GM23338 (cell line): Measurements from ENCODE around the gene SLC28A1. TPM values are rescaled to one million over a fixed set of nuclear protein-coding genes. Genes with fewer than 3 reads are reported as not detected.

Source experiments
- ATAC-seq: fragments of 200-7000 bp; cut with Tn5 transposase; 3 replicates; pipeline ENCODE4 v1.9.1; 2020
- DNase-seq: peaks from one replicate; pipeline ENCODE4 v3.0.0-alpha.2; 2015; ENCODE audit warnings: low spot score
- H2AFZ ChIP-seq: fragments of 200-600 bp; sonication (generic); 2 replicates; pipeline ENCODE4 v1.8.0; 2016; ENCODE audit warnings: antibody characterized with exemption, mild to moderate bottlenecking, moderate library complexity
- H3F3A ChIP-seq: fragments of 200-600 bp; sonication (generic); replicated peaks from 2 replicates; pipeline ENCODE4 v1.8.0; 2017; ENCODE audit warnings: antibody characterized with exemption, mixed run types, low read depth
- H3K27ac ChIP-seq: fragments of 200-600 bp; sonication (generic); 2 replicates; pipeline ENCODE4 v1.6.1; 2016; ENCODE audit warnings: low read depth
- H3K27me3 ChIP-seq: fragments of 200-600 bp; sonication (generic); 2 replicates; pipeline ENCODE4 v1.8.0; 2016; ENCODE audit warnings: mild to moderate bottlenecking, mixed run types, moderate library complexity; ENCODE audit not compliant: insufficient read depth
- H3K36me3 ChIP-seq: fragments of 200-600 bp; sonication (generic); 2 replicates; pipeline ENCODE4 v1.8.0; 2016; ENCODE audit warnings: mild to moderate bottlenecking; ENCODE audit not compliant: insufficient read depth
- H3K4me1 ChIP-seq: fragments of 200-600 bp; sonication (generic); 2 replicates; pipeline ENCODE4 v1.8.0; 2016; ENCODE audit warnings: mild to moderate bottlenecking, moderate library complexity; ENCODE audit not compliant: insufficient read depth
- H3K4me2 ChIP-seq: fragments of 200-600 bp; sonication (generic); 2 replicates; pipeline ENCODE4 v1.7.1; 2017; ENCODE audit warnings: mixed run types
- H3K4me3 ChIP-seq: fragments of 200-600 bp; sonication (generic); 2 replicates; pipeline ENCODE4 v1.6.1; 2016; ENCODE audit warnings: mixed run types
- H3K79me2 ChIP-seq: fragments of 200-600 bp; sonication (generic); replicated peaks from 2 replicates; pipeline ENCODE4 v1.8.0; 2017; ENCODE audit warnings: mild to moderate bottlenecking; ENCODE audit not compliant: insufficient read depth
- H3K9me2 ChIP-seq: fragments of 200-600 bp; sonication (generic); 2 replicates; pipeline ENCODE4 v1.8.0; 2017; ENCODE audit not compliant: insufficient read depth
- H4K20me1 ChIP-seq: fragments of 200-600 bp; sonication (generic); replicated peaks from 2 replicates; pipeline ENCODE4 v1.8.0; 2017; ENCODE audit warnings: mild to moderate bottlenecking; ENCODE audit not compliant: insufficient read depth
- H3K27ac Mint-ChIP-seq: 2 replicates; pipeline ENCODE4 v1.8.0; 2020; ENCODE audit warnings: inconsistent platforms, mild to moderate bottlenecking, moderate library complexity, mixed read lengths
- H3K27me3 Mint-ChIP-seq: 3 replicates; pipeline ENCODE4 v1.8.0; 2022; ENCODE audit warnings: low read depth, mild to moderate bottlenecking, moderate library complexity, mixed read lengths, inconsistent platforms; ENCODE audit not compliant: insufficient read depth, poor library complexity
- H3K36me3 Mint-ChIP-seq: 3 replicates; pipeline ENCODE4 v1.8.0; 2021; ENCODE audit warnings: low read depth, mild to moderate bottlenecking, inconsistent platforms, moderate library complexity, mixed read lengths
- H3K4me1 Mint-ChIP-seq: 3 replicates; pipeline ENCODE4 v1.8.0; 2020; ENCODE audit warnings: mild to moderate bottlenecking, inconsistent platforms, mixed read lengths
- H3K4me3 Mint-ChIP-seq: 3 replicates; pipeline ENCODE4 v1.8.0; 2021; ENCODE audit warnings: moderate library complexity, mild to moderate bottlenecking, inconsistent platforms, mixed read lengths
- H3K9me3 Mint-ChIP-seq: 3 replicates; pipeline ENCODE4 v1.8.0; 2020; ENCODE audit warnings: moderate library complexity, mild to moderate bottlenecking, inconsistent platforms, mixed read lengths
- ETS1 ChIP-seq: IDR thresholded peaks from 2 replicates; pipeline ENCODE4 v1.6.1; 2016; ENCODE audit warnings: antibody characterized with exemption
- EZH2 ChIP-seq: fragments of 200-600 bp; sonication (generic); IDR thresholded peaks from one replicate; pipeline ENCODE4 v1.8.0; 2017; ENCODE audit warnings: antibody characterized with exemption, mild to moderate bottlenecking, low read depth; ENCODE audit not compliant: unreplicated experiment
- EZH2phosphoT487 ChIP-seq: fragments of 200-600 bp; sonication (generic); IDR thresholded peaks from one replicate; pipeline ENCODE4 v1.8.1; 2018; ENCODE audit warnings: antibody characterized with exemption; ENCODE audit not compliant: unreplicated experiment
- NANOG ChIP-seq: IDR thresholded peaks from 2 replicates; pipeline ENCODE4 v1.6.1; 2016; ENCODE audit warnings: antibody characterized with exemption, borderline replicate concordance
- ZNF331 ChIP-seq: fragments of 250-450 bp; sonication (Bioruptor Pico); IDR thresholded peaks from 2 replicates; pipeline ENCODE4 v1.5.0; 2020; ENCODE audit warnings: low read depth, mild to moderate bottlenecking, moderate library complexity
- polyA plus RNA-seq: library from polyadenylated mRNA; unstranded; fragments of >200 nt; fragmentation: Nextera tagmentation; extraction: Ambion mirVana; gene quantifications from 2 replicates; pipeline ENCODE4 v1.2.1, GENCODE V29; 2016
- total RNA-seq: library from RNA; depleted of rRNA; stranded (reverse); fragments of >200 nt; shearing (Covaris generic); gene quantifications from 2 replicates; pipeline ENCODE4 v1.2.3, GENCODE V29; 2014
- TF ChIP-seq, protein P1 (sequence below): fragments of 250-450 bp; sonication (Bioruptor Pico); IDR thresholded peaks from 2 replicates; pipeline ENCODE4 v1.5.0; 2020; ENCODE audit warnings: mild to moderate bottlenecking, moderate library complexity
- TF ChIP-seq, protein P2 (sequence below): IDR thresholded peaks from one replicate; pipeline ENCODE4 v1.6.1; 2018; ENCODE audit warnings: antibody characterized with exemption; ENCODE audit not compliant: unreplicated experiment

SLC28A1 gene
- total and polyA plus RNA-seq, 2 experiments from 2014 or later = not detected

DNA sequence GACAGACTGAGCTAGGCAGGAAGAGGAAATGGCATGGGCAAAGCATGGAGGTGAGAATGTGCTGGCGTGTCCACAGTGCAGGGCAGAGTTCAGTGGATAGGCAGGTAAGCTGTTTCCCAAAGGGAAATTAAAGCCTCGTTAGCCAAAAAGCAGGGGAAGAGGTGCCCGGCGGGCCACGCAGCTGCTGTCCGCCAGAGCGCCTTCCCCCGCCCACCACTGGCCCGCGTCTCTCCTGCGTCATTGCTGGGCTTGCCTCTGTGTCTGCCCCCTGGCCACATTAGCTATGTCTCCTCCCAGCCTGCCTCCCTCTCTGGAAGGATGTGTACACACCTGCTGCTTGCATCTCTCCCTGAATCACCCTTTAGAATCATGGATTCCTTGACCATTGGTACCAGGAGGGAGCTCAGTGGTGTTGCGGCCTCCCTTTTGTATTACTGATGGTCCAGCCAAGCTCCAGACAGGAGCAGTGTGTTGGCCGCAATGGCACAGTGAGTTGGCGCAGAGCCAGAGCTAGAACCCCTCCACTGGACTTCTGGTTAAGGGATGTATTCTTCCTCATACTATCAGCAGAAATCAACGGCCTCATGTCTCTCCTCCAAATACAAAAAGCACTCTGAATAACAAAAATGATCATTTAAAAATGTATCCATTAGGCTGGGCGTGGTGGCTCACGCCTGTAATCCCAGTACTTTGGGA lies 26.6 kb downstream of the SLC28A1 start:
- Histone ChIP-seq H3K27ac (no peak overlapping the region), H2AFZ (peak overlapping the region; percentile 32; the same call in 1 of the 2 replicates), H3K79me2 (no peaks in the 10 kb centered on the region), H3F3A (no peaks in the 10 kb centered on the region), H3K4me3 (no peak overlapping the region), H4K20me1 (no peaks in the 10 kb centered on the region), H3K4me1 (no peaks in the 10 kb centered on the region), H3K27me3 (no peaks in the 10 kb centered on the region), H3K36me3 (no peaks in the 10 kb centered on the region), H3K4me2 (no peak overlapping the region), H3K9me2 (no peaks in the 10 kb centered on the region)
- no peak overlapping the region for H3K27ac Mint-ChIP-seq
- no peak for DNase-seq
- peaks cover 5% of the 10 kb centered on the region for H3K27me3 Mint-ChIP-seq
- H3K36me3 Mint-ChIP-seq = no peaks in the 10 kb centered on the region
- TF ChIP-seq NANOG (no peak), ETS1 (no peak), EZH2phosphoT487 (no peak), EZH2 (no peak), ZNF331 (CRISPR knock-in tag) (no peak)
- TF ChIP-seq, protein P1, sequence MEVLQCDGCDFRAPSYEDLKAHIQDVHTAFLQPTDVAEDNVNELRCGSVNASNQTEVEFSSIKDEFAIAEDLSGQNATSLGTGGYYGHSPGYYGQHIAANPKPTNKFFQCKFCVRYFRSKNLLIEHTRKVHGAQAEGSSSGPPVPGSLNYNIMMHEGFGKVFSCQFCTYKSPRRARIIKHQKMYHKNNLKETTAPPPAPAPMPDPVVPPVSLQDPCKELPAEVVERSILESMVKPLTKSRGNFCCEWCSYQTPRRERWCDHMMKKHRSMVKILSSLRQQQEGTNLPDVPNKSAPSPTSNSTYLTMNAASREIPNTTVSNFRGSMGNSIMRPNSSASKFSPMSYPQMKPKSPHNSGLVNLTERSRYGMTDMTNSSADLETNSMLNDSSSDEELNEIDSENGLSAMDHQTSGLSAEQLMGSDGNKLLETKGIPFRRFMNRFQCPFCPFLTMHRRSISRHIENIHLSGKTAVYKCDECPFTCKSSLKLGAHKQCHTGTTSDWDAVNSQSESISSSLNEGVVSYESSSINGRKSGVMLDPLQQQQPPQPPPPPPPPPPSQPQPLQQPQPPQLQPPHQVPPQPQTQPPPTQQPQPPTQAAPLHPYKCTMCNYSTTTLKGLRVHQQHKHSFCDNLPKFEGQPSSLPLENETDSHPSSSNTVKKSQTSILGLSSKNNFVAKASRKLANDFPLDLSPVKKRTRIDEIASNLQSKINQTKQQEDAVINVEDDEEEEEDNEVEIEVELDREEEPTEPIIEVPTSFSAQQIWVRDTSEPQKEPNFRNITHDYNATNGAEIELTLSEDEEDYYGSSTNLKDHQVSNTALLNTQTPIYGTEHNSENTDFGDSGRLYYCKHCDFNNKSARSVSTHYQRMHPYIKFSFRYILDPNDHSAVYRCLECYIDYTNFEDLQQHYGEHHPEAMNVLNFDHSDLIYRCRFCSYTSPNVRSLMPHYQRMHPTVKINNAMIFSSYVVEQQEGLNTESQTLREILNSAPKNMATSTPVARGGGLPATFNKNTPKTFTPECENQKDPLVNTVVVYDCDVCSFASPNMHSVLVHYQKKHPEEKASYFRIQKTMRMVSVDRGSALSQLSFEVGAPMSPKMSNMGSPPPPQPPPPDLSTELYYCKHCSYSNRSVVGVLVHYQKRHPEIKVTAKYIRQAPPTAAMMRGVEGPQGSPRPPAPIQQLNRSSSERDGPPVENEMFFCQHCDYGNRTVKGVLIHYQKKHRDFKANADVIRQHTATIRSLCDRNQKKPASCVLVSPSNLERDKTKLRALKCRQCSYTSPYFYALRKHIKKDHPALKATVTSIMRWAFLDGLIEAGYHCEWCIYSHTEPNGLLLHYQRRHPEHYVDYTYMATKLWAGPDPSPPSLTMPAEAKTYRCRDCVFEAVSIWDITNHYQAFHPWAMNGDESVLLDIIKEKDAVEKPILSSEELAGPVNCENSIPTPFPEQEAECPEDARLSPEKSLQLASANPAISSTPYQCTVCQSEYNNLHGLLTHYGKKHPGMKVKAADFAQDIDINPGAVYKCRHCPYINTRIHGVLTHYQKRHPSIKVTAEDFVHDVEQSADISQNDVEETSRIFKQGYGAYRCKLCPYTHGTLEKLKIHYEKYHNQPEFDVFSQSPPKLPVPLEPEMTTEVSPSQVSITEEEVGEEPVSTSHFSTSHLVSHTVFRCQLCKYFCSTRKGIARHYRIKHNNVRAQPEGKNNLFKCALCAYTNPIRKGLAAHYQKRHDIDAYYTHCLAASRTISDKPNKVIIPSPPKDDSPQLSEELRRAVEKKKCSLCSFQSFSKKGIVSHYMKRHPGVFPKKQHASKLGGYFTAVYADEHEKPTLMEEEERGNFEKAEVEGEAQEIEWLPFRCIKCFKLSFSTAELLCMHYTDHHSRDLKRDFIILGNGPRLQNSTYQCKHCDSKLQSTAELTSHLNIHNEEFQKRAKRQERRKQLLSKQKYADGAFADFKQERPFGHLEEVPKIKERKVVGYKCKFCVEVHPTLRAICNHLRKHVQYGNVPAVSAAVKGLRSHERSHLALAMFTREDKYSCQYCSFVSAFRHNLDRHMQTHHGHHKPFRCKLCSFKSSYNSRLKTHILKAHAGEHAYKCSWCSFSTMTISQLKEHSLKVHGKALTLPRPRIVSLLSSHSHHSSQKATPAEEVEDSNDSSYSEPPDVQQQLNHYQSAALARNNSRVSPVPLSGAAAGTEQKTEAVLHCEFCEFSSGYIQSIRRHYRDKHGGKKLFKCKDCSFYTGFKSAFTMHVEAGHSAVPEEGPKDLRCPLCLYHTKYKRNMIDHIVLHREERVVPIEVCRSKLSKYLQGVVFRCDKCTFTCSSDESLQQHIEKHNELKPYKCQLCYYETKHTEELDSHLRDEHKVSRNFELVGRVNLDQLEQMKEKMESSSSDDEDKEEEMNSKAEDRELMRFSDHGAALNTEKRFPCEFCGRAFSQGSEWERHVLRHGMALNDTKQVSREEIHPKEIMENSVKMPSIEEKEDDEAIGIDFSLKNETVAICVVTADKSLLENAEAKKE = no peak
- TF ChIP-seq, protein P2, sequence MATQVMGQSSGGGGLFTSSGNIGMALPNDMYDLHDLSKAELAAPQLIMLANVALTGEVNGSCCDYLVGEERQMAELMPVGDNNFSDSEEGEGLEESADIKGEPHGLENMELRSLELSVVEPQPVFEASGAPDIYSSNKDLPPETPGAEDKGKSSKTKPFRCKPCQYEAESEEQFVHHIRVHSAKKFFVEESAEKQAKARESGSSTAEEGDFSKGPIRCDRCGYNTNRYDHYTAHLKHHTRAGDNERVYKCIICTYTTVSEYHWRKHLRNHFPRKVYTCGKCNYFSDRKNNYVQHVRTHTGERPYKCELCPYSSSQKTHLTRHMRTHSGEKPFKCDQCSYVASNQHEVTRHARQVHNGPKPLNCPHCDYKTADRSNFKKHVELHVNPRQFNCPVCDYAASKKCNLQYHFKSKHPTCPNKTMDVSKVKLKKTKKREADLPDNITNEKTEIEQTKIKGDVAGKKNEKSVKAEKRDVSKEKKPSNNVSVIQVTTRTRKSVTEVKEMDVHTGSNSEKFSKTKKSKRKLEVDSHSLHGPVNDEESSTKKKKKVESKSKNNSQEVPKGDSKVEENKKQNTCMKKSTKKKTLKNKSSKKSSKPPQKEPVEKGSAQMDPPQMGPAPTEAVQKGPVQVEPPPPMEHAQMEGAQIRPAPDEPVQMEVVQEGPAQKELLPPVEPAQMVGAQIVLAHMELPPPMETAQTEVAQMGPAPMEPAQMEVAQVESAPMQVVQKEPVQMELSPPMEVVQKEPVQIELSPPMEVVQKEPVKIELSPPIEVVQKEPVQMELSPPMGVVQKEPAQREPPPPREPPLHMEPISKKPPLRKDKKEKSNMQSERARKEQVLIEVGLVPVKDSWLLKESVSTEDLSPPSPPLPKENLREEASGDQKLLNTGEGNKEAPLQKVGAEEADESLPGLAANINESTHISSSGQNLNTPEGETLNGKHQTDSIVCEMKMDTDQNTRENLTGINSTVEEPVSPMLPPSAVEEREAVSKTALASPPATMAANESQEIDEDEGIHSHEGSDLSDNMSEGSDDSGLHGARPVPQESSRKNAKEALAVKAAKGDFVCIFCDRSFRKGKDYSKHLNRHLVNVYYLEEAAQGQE = no peak
- H3K4me1 Mint-ChIP-seq = peaks cover 12% of the 10 kb centered on the region
- H3K4me3 Mint-ChIP-seq = no peak overlapping the region
- no peak for ATAC-seq
- H3K9me3 Mint-ChIP-seq = no peaks in the 10 kb centered on the region; the same call in 2 of the 3 replicates
